ENCODE results near the gene TRIM52. TPM values are rescaled to one million over a fixed set of nuclear protein-coding genes. Genes with fewer than 3 reads are reported as not detected.

The TRIM52 gene
- total and polyA plus RNA-seq, 10 of the 15 experiments (the other 5 are each of a cell fraction or from before 2014, with no cell fraction given): 1.4 to 24.3 (median 8.1) TPM

DNA sequence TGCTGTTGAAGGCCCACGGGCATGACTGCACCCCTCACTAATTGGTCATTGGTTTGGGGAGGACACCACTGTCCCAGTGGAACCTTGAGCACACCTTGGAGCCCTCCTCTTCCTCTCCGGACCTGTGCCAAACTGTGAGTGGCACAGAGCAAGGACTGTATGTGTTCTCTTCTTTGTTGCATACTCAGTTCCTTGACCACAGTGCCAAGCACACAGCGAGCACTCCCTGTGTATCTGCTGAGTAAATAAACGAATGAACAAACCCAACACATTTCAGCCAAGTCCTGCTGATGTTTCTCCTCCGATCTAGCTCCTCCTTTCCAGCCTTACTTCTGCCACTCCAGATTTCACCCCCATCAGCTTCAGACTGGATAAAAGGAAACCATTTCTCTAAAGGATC lies 2.7 kb upstream of the TRIM52 start:
- intact Hi-C loops (cut with micrococcal nuclease; ENCODE audit: unreplicated experiment): loop anchor here (5.0 kb wide), 1 partner anchor 401 kb away; the partner anchor contains the start of gene ZFP62
- no peaks in the 10 kb centered on the region for H3K9me3 ChIP-seq (replicated peaks; ENCODE audit: control insufficient read depth, insufficient read depth, low read length)
- WGBS (ENCODE audit: insufficient coverage, insufficient replicate concordance, low lambda C conversion rate, missing lambda C conversion rate): 91% methylated on average over 5 of the region's 5 CpGs
- CTCF ChIA-PET: no interaction called here
- H3K36me3 ChIP-seq (ENCODE audit: control insufficient read depth in 2 of 2, insufficient read depth in 2 of 2, low read length in 1 of 2): peaks cover 1 to 4% of the 10 kb centered on the region in 2 experiments; a peak in 2 of 4 replicates
- DNase-seq (ENCODE audit: low read depth, low spot score) (no peak), FAIRE-seq (no peak), ATAC-seq (no peak)
- no peaks in the 10 kb centered on the region for H3K27me3 ChIP-seq (replicated peaks in 1 of 2; ENCODE audit: control insufficient read depth in 2 of 2, insufficient read depth in 2 of 2, low read length in 1 of 2)
- peaks cover 3% of the 10 kb centered on the region; the same call in 1 of the 2 replicates for H3K4me1 ChIP-seq (ENCODE audit: control insufficient read depth, insufficient read depth, low read length)
- TF ChIP-seq RBBP5 (conservative IDR thresholded peaks at IDR 0.05) (no peak), JUNB (IDR thresholded peaks at IDR 0.05) (no peak), TCF7 (IDR thresholded peaks at IDR 0.05; ENCODE audit: borderline replicate concordance) (no peak), NRF1 (conservative IDR thresholded peaks at IDR 0.05; ENCODE audit: low read depth, low read length) (no peak), IRF4 (IDR thresholded peaks at IDR 0.05; ENCODE audit: low read depth, low read length) (no peak), KLF5 (IDR thresholded peaks at IDR 0.05; ENCODE audit: partially characterized antibody) (no peak), CHD2 (IDR thresholded peaks at IDR 0.05; ENCODE audit: borderline replicate concordance, low read depth, low read length) (no peak), SPI1 (IDR thresholded peaks at IDR 0.05; ENCODE audit: borderline replicate concordance, insufficient read depth, low read depth, low read length) (no peak), POLR2AphosphoS5 (IDR thresholded peaks at IDR 0.05; ENCODE audit: low read length) (no peak), SREBF2 (IDR thresholded peaks at IDR 0.05; ENCODE audit: low read length) (no peak), CREB1 (IDR thresholded peaks at IDR 0.05; ENCODE audit: low read depth) (no peak), BACH1 (IDR thresholded peaks at IDR 0.05; ENCODE audit: borderline replicate concordance) (no peak), MEF2B (IDR thresholded peaks at IDR 0.05; ENCODE audit: partially characterized antibody, poor library complexity, severe bottlenecking) (no peak), NFIC (IDR thresholded peaks at IDR 0.05; ENCODE audit: low read depth, low read length) (no peak)
- TF ChIP-seq, protein P1, sequence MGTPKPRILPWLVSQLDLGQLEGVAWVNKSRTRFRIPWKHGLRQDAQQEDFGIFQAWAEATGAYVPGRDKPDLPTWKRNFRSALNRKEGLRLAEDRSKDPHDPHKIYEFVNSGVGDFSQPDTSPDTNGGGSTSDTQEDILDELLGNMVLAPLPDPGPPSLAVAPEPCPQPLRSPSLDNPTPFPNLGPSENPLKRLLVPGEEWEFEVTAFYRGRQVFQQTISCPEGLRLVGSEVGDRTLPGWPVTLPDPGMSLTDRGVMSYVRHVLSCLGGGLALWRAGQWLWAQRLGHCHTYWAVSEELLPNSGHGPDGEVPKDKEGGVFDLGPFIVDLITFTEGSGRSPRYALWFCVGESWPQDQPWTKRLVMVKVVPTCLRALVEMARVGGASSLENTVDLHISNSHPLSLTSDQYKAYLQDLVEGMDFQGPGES (IDR thresholded peaks at IDR 0.05): no peak
- TF ChIP-seq, protein P2, sequence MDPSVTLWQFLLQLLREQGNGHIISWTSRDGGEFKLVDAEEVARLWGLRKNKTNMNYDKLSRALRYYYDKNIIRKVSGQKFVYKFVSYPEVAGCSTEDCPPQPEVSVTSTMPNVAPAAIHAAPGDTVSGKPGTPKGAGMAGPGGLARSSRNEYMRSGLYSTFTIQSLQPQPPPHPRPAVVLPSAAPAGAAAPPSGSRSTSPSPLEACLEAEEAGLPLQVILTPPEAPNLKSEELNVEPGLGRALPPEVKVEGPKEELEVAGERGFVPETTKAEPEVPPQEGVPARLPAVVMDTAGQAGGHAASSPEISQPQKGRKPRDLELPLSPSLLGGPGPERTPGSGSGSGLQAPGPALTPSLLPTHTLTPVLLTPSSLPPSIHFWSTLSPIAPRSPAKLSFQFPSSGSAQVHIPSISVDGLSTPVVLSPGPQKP (IDR thresholded peaks at IDR 0.05; ENCODE audit: low read depth, low read length): no peak
- H3K4me3 ChIP-seq: no peak overlapping the region
- SMC1A ChIA-PET (ENCODE audit: uncharacterized antibody, unreplicated experiment): interaction anchor here (1.0 to 1.1 kb wide), 2 partner anchors 12 to 79 kb away, joined by 3 to 4 read pairs; no protein-coding TSS in a partner anchor
- no peak overlapping the region for H3K27ac ChIP-seq (ENCODE audit: control insufficient read depth, insufficient read depth)
- H2AFZ ChIP-seq (ENCODE audit: control insufficient read depth, low read depth, low read length): no peak overlapping the region
- H4K20me1 ChIP-seq (ENCODE audit: control insufficient read depth, insufficient read depth): no peaks in the 10 kb centered on the region
- RAD21 ChIA-PET (ENCODE audit: unreplicated experiment): interaction anchor here (0.6 kb wide), 1 partner anchor 57 kb away, joined by 3 read pairs; no protein-coding TSS in a partner anchor
- peaks cover 35% of the 10 kb centered on the region for H3K79me2 ChIP-seq (ENCODE audit: control insufficient read depth, insufficient read depth, low read length)
- H3K4me2 ChIP-seq (ENCODE audit: control insufficient read depth, insufficient read depth): no peak overlapping the region
- in situ Hi-C loops (cut with MboI): no loop called here
- POLR2A ChIA-PET: no interaction called here
- H3K9ac ChIP-seq (ENCODE audit: control insufficient read depth, insufficient read depth, low read length): no peak overlapping the region
- no TSS peak for BruUV-seq (replicated peaks)

Measured in GM12878 (cell line).